Dendritic cell treated with granulocyte-macrophage colony-stimulating factor and Interleukin-4, amounts not matched to agents 40 ng/mL and 50 ng/mL, for 4 days (primary cell): ENCODE results near the gene EFL1.
A peak's percentile ranks its signal among the peaks of the same experiment; 100 is the strongest.
"Not testable (repeated sequence)": the region's sequence is repeated elsewhere in the genome, so short reads cannot be mapped to it uniquely, and the experiment has no call there.

Source experiments
- H3K27ac Mint-ChIP-seq: one replicate; pipeline ENCODE4 v1.8.0; 2022; ENCODE audit warnings: mild to moderate bottlenecking, mixed read lengths
- H3K27me3 Mint-ChIP-seq: one replicate; pipeline ENCODE4 v1.8.0; 2022; ENCODE audit warnings: mild to moderate bottlenecking, mixed read lengths
- H3K36me3 Mint-ChIP-seq: one replicate; pipeline ENCODE4 v1.8.0; 2022; ENCODE audit warnings: low read depth, mixed read lengths
- H3K4me1 Mint-ChIP-seq: one replicate; pipeline ENCODE4 v1.8.0; 2022; ENCODE audit warnings: low read depth, mixed read lengths
- H3K4me3 Mint-ChIP-seq: one replicate; pipeline ENCODE4 v1.8.0; 2022; ENCODE audit warnings: mild to moderate bottlenecking, moderate library complexity, mixed read lengths
- H3K9me3 Mint-ChIP-seq: one replicate; pipeline ENCODE4 v1.8.0; 2022; ENCODE audit warnings: mixed read lengths
- intact Hi-C: fragments of 100-400 bp; cut with micrococcal nuclease; formaldehyde crosslinking; loops from one replicate; pipeline ENCODE4 v1.15.0; 2022

EFL1 gene

GRCh38 chr15:82248261-82248660 is 14.3 kb downstream of the EFL1 start:
- intact Hi-C loops, H3K9me3 Mint-ChIP-seq, H3K4me1 Mint-ChIP-seq, H3K27ac Mint-ChIP-seq, H3K27me3 Mint-ChIP-seq, H3K4me3 Mint-ChIP-seq: not testable (repeated sequence)
- H3K36me3 Mint-ChIP-seq = peaks cover 52% of the 10 kb centered on the region

DNA sequence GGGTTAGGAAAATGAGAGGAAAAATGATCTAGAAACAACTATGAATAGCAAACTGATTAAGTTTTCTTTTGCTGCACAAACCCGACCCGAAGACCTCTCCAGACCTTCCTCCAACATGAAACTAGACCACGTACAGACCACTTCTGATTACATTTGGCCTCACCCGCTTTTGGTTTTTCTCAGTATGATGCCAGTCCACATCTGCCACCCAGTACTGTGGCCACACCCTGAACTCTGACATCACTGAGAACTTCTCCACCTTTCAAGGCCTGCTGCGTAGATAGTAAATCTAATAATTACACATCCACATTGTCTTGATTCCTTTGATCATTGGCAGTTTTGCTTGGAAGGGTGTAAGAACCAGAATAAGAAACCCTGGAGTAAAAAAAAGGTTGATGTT is 16.6 kb downstream of the EFL1 start:
- intact Hi-C loops, H3K4me1 Mint-ChIP-seq, H3K4me3 Mint-ChIP-seq, H3K27me3 Mint-ChIP-seq, H3K9me3 Mint-ChIP-seq: not testable (repeated sequence)
- Mint-ChIP-seq H3K36me3 (peaks cover 39% of the 10 kb centered on the region), H3K27ac (peak overlapping the region; percentile 0)

DNA sequence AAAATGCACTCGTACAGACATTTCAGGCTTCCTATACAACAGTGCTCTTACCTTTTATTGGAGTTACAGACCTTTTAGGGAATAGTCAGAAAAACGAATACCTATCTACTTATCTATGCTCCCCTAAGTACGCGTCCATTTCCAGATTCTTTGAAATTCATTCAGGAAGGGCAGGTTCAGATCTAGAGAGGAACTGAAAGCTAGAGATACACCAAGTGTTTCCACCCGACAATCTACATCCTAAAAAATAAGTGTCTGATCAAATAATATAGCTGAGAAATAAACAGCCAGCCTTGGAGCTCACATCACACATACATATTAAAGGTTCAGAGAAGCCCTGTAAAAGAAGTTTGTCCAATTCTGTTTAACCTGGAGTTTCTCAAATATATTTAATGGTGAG is 18.9 kb downstream of the EFL1 start:
- H3K27me3 Mint-ChIP-seq, intact Hi-C loops, H3K4me1 Mint-ChIP-seq, H3K4me3 Mint-ChIP-seq, H3K9me3 Mint-ChIP-seq: not testable (repeated sequence)
- H3K36me3 Mint-ChIP-seq = peaks cover 57% of the 10 kb centered on the region
- peak overlapping the region; percentile 49 for H3K27ac Mint-ChIP-seq

DNA sequence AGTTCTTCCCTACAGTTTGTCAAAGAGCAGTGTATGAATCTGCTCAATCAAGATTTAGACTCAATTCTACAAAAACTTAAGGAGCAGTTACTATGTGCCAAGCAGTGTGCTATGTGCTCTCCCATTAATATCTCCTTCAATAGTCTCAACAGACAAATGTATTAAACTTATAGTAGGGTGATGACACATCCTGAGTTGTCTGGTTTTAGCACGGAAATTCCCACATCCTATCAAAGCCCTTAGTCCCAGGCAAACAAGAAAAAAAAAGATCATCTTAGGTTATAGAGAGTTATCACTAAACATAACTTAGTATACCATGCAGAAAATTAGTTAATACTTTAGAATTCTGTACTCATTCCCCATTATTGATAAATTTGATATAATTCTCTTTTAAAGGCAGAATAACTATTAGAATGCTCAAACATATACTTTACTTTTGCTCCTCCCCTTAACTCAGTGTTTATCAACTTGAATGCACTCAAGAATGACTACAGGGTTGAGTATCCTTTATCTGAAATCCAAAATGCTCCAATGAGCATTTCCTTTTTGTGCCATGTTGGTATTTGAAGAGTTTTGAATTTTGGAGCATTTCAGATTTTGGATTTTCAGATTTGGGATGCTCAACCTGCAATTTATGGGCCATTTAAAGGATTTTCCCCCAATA is 20.6 kb downstream of the EFL1 start:
- H3K9me3 Mint-ChIP-seq, H3K27me3 Mint-ChIP-seq, H3K4me1 Mint-ChIP-seq, intact Hi-C loops, H3K27ac Mint-ChIP-seq, H3K4me3 Mint-ChIP-seq: not testable (repeated sequence)
- H3K36me3 Mint-ChIP-seq = peaks cover 63% of the 10 kb centered on the region

GRCh38 chr15:82239685-82240391 is 22.7 kb downstream of the EFL1 start:
- peaks cover 57% of the 10 kb centered on the region for H3K36me3 Mint-ChIP-seq
- intact Hi-C loops = no loop called here
- no peak overlapping the region for H3K4me3 Mint-ChIP-seq
- no peak overlapping the region for H3K27ac Mint-ChIP-seq
- no peaks in the 10 kb centered on the region for H3K27me3 Mint-ChIP-seq
- H3K4me1 Mint-ChIP-seq = peaks cover 9% of the 10 kb centered on the region
- H3K9me3 Mint-ChIP-seq = no peaks in the 10 kb centered on the region

DNA sequence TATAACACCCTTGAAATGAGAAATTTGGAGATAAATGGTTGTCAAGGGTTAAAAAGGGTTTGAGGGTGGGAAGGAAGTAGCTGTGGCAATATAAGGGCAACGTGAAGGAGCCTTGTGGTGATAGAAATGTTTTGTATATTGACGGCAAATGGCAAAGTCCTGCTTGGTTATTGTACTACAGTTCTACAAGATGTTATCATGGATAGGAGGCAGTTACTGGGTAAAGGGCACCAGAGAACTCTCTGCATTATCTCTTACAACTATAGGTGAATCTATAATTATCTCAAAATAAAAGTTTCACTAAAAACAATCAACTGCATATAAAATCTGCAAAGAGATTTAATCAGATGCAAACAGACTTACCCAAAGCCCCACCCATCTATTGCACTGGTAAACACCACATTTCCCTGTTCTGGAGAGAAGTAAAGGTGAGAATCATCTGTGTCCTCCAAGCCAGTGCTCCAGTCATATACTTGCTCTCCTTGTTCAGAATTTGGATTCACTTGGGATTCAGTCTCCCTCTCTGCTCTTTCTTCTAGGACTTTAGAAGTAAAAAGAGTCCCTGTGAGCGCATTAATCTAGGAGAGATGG is 24.5 kb downstream of the EFL1 start:
- intact Hi-C loops, H3K27ac Mint-ChIP-seq, H3K9me3 Mint-ChIP-seq, H3K27me3 Mint-ChIP-seq, H3K4me3 Mint-ChIP-seq: not testable (repeated sequence)
- Mint-ChIP-seq H3K36me3 (peaks cover 50% of the 10 kb centered on the region), H3K4me1 (peaks cover 12% of the 10 kb centered on the region)

GRCh38 chr15:82231842-82232241 is 30.7 kb downstream of the EFL1 start:
- no peak overlapping the region for H3K4me3 Mint-ChIP-seq
- H3K36me3 Mint-ChIP-seq = peaks cover 43% of the 10 kb centered on the region
- intact Hi-C loops = no loop called here
- no peaks in the 10 kb centered on the region for H3K27me3 Mint-ChIP-seq
- H3K4me1 Mint-ChIP-seq = peaks cover 16% of the 10 kb centered on the region
- H3K27ac Mint-ChIP-seq = no peak overlapping the region
- no peaks in the 10 kb centered on the region for H3K9me3 Mint-ChIP-seq

DNA sequence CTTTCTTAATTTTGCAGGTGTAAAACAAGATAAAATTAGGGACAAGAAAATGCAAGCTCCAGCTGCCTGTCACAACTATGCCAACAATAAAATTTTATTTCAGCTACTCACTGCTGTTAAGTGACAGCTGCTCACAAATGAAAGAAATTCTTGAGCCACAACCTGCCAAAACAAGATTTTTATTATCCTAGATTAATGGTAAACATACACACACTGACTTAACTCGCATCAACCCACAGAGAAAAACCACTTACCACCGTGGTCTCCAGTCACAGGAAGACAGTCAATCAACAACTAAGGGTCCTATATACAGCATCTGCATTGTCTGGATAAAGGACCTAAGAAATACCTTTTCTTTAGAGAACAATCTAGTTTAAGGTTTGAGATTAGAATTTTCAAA is 31.3 kb downstream of the EFL1 start:
- Mint-ChIP-seq H3K27ac (no peak overlapping the region), H3K4me3 (no peak overlapping the region), H3K27me3 (no peaks in the 10 kb centered on the region), H3K36me3 (peaks cover 43% of the 10 kb centered on the region), H3K4me1 (peaks cover 22% of the 10 kb centered on the region), H3K9me3 (no peaks in the 10 kb centered on the region)
- intact Hi-C loops = no loop called here

DNA sequence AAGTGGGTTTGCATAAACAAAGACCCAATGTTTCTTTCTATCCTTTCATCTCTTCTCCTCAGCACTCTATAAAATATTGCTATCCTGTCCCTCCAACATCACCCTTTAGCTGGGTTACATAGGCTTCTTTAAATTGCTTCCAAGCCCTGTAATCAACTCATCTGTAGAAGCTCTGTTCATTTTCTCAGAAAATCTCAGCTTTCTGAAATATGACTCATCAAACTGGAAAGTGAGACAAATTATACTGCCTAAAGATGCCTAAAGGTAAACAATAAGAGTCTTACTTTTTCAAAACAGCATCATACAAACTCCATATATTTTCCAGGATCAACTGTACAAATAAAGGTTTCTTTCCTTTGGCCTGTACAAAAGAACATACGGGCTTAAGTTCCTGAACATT is 33.8 kb downstream of the EFL1 start:
- Mint-ChIP-seq H3K9me3 (no peaks in the 10 kb centered on the region), H3K4me3 (no peak overlapping the region), H3K4me1 (peaks cover 21% of the 10 kb centered on the region), H3K36me3 (peaks cover 49% of the 10 kb centered on the region), H3K27me3 (no peaks in the 10 kb centered on the region), H3K27ac (no peak overlapping the region)
- intact Hi-C loops = no loop called here

DNA sequence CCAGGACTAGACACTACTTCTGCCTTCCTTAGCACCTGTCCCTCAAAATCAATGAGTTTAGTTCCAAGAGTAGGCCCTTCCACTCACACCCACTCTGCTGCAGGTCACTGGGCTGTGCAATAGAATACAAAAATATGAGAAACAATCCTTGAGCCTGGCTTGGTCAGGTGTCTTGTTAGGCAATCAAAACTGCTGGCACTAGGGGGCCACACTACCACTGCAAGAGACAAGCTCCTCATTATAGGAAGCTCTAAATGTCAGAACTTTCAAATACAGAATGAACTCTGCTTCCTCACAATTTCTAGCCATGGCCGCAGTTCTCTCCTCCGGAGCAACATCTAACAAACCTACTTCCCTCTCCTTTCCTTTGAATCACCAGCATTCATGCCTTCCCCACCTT is 41.0 kb downstream of the EFL1 start:
- H3K9me3 Mint-ChIP-seq, H3K4me3 Mint-ChIP-seq, H3K27me3 Mint-ChIP-seq, intact Hi-C loops: not testable (repeated sequence)
- Mint-ChIP-seq H3K36me3 (peaks cover 57% of the 10 kb centered on the region), H3K4me1 (peaks cover 15% of the 10 kb centered on the region), H3K27ac (peak overlapping the region; percentile 62)

DNA sequence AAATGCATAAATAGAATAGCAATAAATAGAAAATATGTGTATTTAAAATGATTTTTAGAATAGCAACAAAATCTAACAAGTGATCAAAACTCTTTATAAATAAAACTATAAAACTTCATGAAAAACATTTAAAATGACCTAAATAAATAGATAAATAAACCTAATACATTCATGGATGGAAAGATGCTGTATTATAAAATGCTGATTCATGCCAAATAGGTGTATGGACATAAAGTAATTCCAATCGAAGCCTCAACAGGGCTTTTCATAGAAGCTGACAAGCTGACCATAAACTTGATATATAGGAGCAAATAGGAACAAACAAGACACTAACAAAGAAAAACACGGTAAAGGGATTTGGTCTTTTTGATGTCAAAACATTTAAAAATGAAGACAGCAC is 46.4 kb downstream of the EFL1 start:
- H3K36me3 Mint-ChIP-seq = peaks cover 74% of the 10 kb centered on the region
- H3K4me1 Mint-ChIP-seq = not testable (repeated sequence)

DNA sequence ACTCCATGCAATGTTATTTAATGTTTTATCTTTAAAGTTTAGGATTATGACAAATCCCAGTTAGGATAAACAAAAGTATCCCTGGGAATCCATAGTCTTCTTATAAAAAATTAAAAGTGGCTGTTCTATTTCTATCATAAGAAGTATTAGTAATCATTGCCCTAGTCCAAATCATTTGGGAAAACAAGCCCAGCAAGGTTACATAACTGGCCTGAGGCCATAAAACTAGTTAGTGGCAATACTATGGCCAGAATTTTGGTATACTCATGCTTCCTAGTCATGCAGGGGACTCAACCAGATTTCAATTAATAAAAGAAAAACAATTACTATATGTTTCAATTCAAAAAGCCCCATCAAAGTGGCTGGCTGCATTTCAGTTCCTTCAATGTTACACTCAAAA is 50.3 kb downstream of the EFL1 start:
- peaks cover 48% of the 10 kb centered on the region for H3K36me3 Mint-ChIP-seq
- intact Hi-C loops, H3K27me3 Mint-ChIP-seq, H3K27ac Mint-ChIP-seq, H3K4me3 Mint-ChIP-seq, H3K4me1 Mint-ChIP-seq, H3K9me3 Mint-ChIP-seq: not testable (repeated sequence)

More for the DNA sequence above, 46.4 kb downstream of the EFL1 start:
- intact Hi-C loops, H3K27ac Mint-ChIP-seq, H3K27me3 Mint-ChIP-seq, H3K9me3 Mint-ChIP-seq, H3K4me3 Mint-ChIP-seq: not testable (repeated sequence)

- intact Hi-C loops, H3K27ac Mint-ChIP-seq, H3K4me1 Mint-ChIP-seq, H3K27me3 Mint-ChIP-seq, H3K4me3 Mint-ChIP-seq, H3K9me3 Mint-ChIP-seq: not testable (repeated sequence)
- H3K36me3 Mint-ChIP-seq = peaks cover 47% of the 10 kb centered on the region
These were observed 52.4 kb downstream of the EFL1 start for GRCh38 chr15:82210066-82210597.

- H3K4me1 Mint-ChIP-seq, H3K27me3 Mint-ChIP-seq, H3K4me3 Mint-ChIP-seq, H3K9me3 Mint-ChIP-seq, intact Hi-C loops, H3K27ac Mint-ChIP-seq: not testable (repeated sequence)
- H3K36me3 Mint-ChIP-seq = peaks cover 27% of the 10 kb centered on the region
These were observed 58.0 kb downstream of the EFL1 start for GRCh38 chr15:82204575-82204974.
